Measurements from ENCODE around the gene HSD3B1.

- TF ChIP-seq CTCF (IDR thresholded peaks at IDR 0.05) (no peak), POLR2A (IDR thresholded peaks at IDR 0.05) (no peak)
These were observed 9.7 kb downstream of the HSD3B1 start for GRCh38 chr1:119516680-119517079.

Data from adrenal gland (tissue), 5 donors.